K562 (cell line): ENCODE results near the gene PLEKHB1. TPM values are rescaled to one million over a fixed set of nuclear protein-coding genes. Genes with fewer than 3 reads are reported as not detected.

Experiments
- CREM ChIP-seq: IDR thresholded peaks from 2 replicates; pipeline ENCODE4 v1.6.1; 2014; ENCODE audit warnings: antibody characterized with exemption, low read depth
- CXXC5 ChIP-seq: fragments of 250-450 bp; sonication (Bioruptor Pico); IDR thresholded peaks from 2 replicates; pipeline ENCODE4 v1.8.0; 2022; ENCODE audit warnings: inconsistent platforms, mild to moderate bottlenecking, moderate library complexity
- FOXP1 ChIP-seq: sonication (generic); formaldehyde crosslinking; IDR thresholded peaks from 2 replicates; pipeline ENCODE4 v1.8.0; 2022; ENCODE audit warnings: mild to moderate bottlenecking, missing genetic modification reagents
- HNRNPL ChIP-seq: fragments of 200-400 bp; formaldehyde crosslinking; IDR thresholded peaks from 2 replicates; pipeline ENCODE4 v1.6.1; 2017; ENCODE audit warnings: low read depth, mild to moderate bottlenecking, low read length
- HNRNPLL ChIP-seq: fragments of 200-400 bp; formaldehyde crosslinking; IDR thresholded peaks from 2 replicates; pipeline ENCODE4 v1.6.1; 2017; ENCODE audit warnings: low read length, low read depth, mild to moderate bottlenecking; ENCODE audit not compliant: poor library complexity, severe bottlenecking
- JUND ChIP-seq, 2 experiments: IDR thresholded peaks; 2 replicates in 1 of 2; 3 replicates in 1 of 2; pipeline ENCODE4 v1.6.1; 2011; ENCODE audit warnings: borderline replicate concordance in 2 of 2, low read depth in 2 of 2, low read length in 2 of 2, improper control_type of control experiment in 1 of 2, missing biosample characterization in 1 of 2, missing genetic modification characterization in 1 of 2, missing genetic modification reagents in 1 of 2
- MAFF ChIP-seq: IDR thresholded peaks from 2 replicates; pipeline ENCODE4 v1.6.1; 2012; ENCODE audit warnings: low read length, improper control_type of control experiment
- NR2C2 ChIP-seq, 2 experiments: fragments of 200-800 bp in 1 of 2; sonication (Bioruptor generic) in 1 of 2; sonication (generic) in 1 of 2; formaldehyde crosslinking in 1 of 2; IDR thresholded peaks; 2 replicates each; pipeline versions ENCODE4 v1.6.1 to v1.8.0; 2016 to 2022; ENCODE audit warnings: mild to moderate bottlenecking in 1 of 2, missing compliant biosample characterization in 1 of 2, missing genetic modification characterization in 1 of 2, missing genetic modification reagents in 1 of 2
- PYGO2 ChIP-seq: fragments of 450-650 bp; IDR thresholded peaks from 2 replicates; pipeline ENCODE4 v1.6.1; 2016; ENCODE audit warnings: mild to moderate bottlenecking, missing genetic modification characterization, moderate library complexity, missing compliant biosample characterization
- RB1 ChIP-seq: fragments of 450-650 bp; IDR thresholded peaks from 2 replicates; pipeline ENCODE4 v1.6.1; 2017; ENCODE audit warnings: low read depth, mild to moderate bottlenecking
- SUPT5H ChIP-seq: fragments of 450-650 bp; IDR thresholded peaks from 2 replicates; pipeline ENCODE4 v1.6.1; 2016
- TEAD1 ChIP-seq, 2 experiments: fragments of 450-650 bp in 1 of 2; sonication (generic) in 1 of 2; formaldehyde crosslinking; IDR thresholded peaks; 2 replicates each; pipeline versions ENCODE4 v1.4.0 to v1.8.0; 2020 to 2022; ENCODE audit warnings: mild to moderate bottlenecking in 2 of 2, missing genetic modification reagents in 1 of 2
- YY1 ChIP-seq, 3 experiments: IDR thresholded peaks; 2 replicates each; pipeline ENCODE4 v1.6.1; 2011; ENCODE audit warnings: low read length in 2 of 3, mild to moderate bottlenecking in 2 of 3, moderate library complexity in 2 of 3, borderline replicate concordance in 1 of 3, control low read depth in 1 of 3, low read depth in 1 of 3; ENCODE audit not compliant: insufficient read depth in 3 of 3, insufficient replicate concordance in 2 of 3, control insufficient read depth in 1 of 3, insufficient read length in 1 of 3; ENCODE audit errors: extremely low read depth in 1 of 3
- ZC3H11A ChIP-seq: IDR thresholded peaks from 2 replicates; pipeline ENCODE4 v1.6.1; 2012; ENCODE audit warnings: low read depth, low read length, improper control_type of control experiment
- ZNF24 ChIP-seq: fragments of 450-650 bp; IDR thresholded peaks from 2 replicates; pipeline ENCODE4 v1.6.1; 2016
- ZNF253 ChIP-seq: fragments of 250-450 bp; sonication (Bioruptor Pico); conservative IDR thresholded peaks from 2 replicates; pipeline ENCODE4 v1.6.1; 2021; ENCODE audit warnings: mild to moderate bottlenecking
- ZNF668 ChIP-seq: fragments of 250-450 bp; sonication (Bioruptor Pico); IDR thresholded peaks from 2 replicates; pipeline ENCODE4 v1.8.0; 2022; ENCODE audit warnings: mild to moderate bottlenecking, inconsistent platforms
- ZNF830 ChIP-seq: fragments of 250-450 bp; sonication (Bioruptor Pico); IDR thresholded peaks from 2 replicates; pipeline ENCODE4 v1.5.0; 2021; ENCODE audit warnings: mild to moderate bottlenecking
- polyA plus RNA-seq, 8 experiments: library from polyadenylated mRNA; depleted of rRNA in 4 of 8; stranded (reverse) in 5 of 8; unstranded in 3 of 8; fragments of >200 nt; fragmentation: Nextera tagmentation in 2 of 8; fragmentation: Illumina TruSeq in 1 of 8; extraction: Ambion mirVana in 2 of 8; extraction: Trizol in 1 of 8; gene quantifications; 2 replicates each; pipeline versions ENCODE4 v1.2.1 to v1.2.3, GENCODE V29; 2011 to 2014; ENCODE audit warnings: inconsistent platforms in 1 of 8, missing spikeins in 1 of 8
- total RNA-seq, 7 experiments: library from RNA; depleted of rRNA in 6 of 7; stranded (reverse); fragments of >200 nt in 6 of 7; fragmentation: Illumina TruSeq in 2 of 7; extraction: Trizol in 2 of 7; gene quantifications; 2 replicates each; pipeline versions ENCODE4 v1.2.1 to v1.2.3, GENCODE V29; 2011 to 2021; ENCODE audit warnings: low replicate concordance in 1 of 7
- TF ChIP-seq, protein P1 (sequence below), 2 experiments: fragments of 450-650 bp in 1 of 2; sonication (generic) in 1 of 2; formaldehyde crosslinking in 1 of 2; IDR thresholded peaks in 1 of 2; conservative IDR thresholded peaks in 1 of 2; 2 replicates each; pipeline versions ENCODE4 v1.6.1 to v1.8.1; 2016 to 2023; ENCODE audit warnings: mild to moderate bottlenecking in 2 of 2, moderate library complexity in 2 of 2, inconsistent platforms in 1 of 2, missing genetic modification reagents in 1 of 2
- TF ChIP-seq, protein P2 (sequence below), 3 experiments: IDR thresholded peaks in 2 of 3; conservative IDR thresholded peaks in 1 of 3; 2 replicates each; pipeline ENCODE4 v1.5.1; 2011 to 2012; ENCODE audit warnings: low read length in 3 of 3, mild to moderate bottlenecking in 3 of 3, control low read depth in 2 of 3, improper control_type of control experiment in 1 of 3, inconsistent platforms in 1 of 3, low read depth in 1 of 3, mixed read lengths in 1 of 3, moderate library complexity in 1 of 3; ENCODE audit not compliant: insufficient read depth in 2 of 3
- TF ChIP-seq, protein P3 (sequence below): sonication (generic); formaldehyde crosslinking; IDR thresholded peaks from 2 replicates; pipeline ENCODE4 v1.8.0; 2022; ENCODE audit warnings: missing genetic modification reagents, mild to moderate bottlenecking, moderate library complexity, borderline replicate concordance

PLEKHB1 gene
- total and polyA plus RNA-seq, 9 of the 15 experiments (the other 6 are each of a cell fraction or from before 2014, with no cell fraction given): 0.07 to 0.62 (median 0.17) TPM; not detected in 2

GRCh38 chr11:73661035-73661628 is 14.8 kb downstream of the PLEKHB1 start (continued):
- TF ChIP-seq, protein P1, sequence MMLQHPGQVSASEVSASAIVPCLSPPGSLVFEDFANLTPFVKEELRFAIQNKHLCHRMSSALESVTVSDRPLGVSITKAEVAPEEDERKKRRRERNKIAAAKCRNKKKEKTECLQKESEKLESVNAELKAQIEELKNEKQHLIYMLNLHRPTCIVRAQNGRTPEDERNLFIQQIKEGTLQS (IDR thresholded peaks at IDR 0.05): no peak
- TF ChIP-seq, protein P1 (CRISPR knock-in tag; conservative IDR thresholded peaks at IDR 0.05): no peak
- TF ChIP-seq, protein P2, sequence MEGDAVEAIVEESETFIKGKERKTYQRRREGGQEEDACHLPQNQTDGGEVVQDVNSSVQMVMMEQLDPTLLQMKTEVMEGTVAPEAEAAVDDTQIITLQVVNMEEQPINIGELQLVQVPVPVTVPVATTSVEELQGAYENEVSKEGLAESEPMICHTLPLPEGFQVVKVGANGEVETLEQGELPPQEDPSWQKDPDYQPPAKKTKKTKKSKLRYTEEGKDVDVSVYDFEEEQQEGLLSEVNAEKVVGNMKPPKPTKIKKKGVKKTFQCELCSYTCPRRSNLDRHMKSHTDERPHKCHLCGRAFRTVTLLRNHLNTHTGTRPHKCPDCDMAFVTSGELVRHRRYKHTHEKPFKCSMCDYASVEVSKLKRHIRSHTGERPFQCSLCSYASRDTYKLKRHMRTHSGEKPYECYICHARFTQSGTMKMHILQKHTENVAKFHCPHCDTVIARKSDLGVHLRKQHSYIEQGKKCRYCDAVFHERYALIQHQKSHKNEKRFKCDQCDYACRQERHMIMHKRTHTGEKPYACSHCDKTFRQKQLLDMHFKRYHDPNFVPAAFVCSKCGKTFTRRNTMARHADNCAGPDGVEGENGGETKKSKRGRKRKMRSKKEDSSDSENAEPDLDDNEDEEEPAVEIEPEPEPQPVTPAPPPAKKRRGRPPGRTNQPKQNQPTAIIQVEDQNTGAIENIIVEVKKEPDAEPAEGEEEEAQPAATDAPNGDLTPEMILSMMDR (IDR thresholded peaks at IDR 0.05 in 2 of 3, conservative IDR thresholded peaks at IDR 0.05 in 1 of 3; ENCODE audit: insufficient read depth in 2 of 3, low read depth in 1 of 3, low read length in 3 of 3): peak; percentile 96 to 98 (median 97)
- TF ChIP-seq, protein P3, sequence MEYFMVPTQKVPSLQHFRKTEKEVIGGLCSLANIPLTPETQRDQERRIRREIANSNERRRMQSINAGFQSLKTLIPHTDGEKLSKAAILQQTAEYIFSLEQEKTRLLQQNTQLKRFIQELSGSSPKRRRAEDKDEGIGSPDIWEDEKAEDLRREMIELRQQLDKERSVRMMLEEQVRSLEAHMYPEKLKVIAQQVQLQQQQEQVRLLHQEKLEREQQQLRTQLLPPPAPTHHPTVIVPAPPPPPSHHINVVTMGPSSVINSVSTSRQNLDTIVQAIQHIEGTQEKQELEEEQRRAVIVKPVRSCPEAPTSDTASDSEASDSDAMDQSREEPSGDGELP: peak; percentile 56; the same call in 1 of the 2 replicates
- TF ChIP-seq MAFF (no peak), HNRNPL (no peak), HNRNPLL (peak; percentile 12), JUND (IDR thresholded peaks at IDR 0.05; ENCODE audit: borderline replicate concordance, low read depth, low read length) (0 out of 2 replicates have a peak, but pooled peaks have one; percentile 48), JUND (tag; IDR thresholded peaks at IDR 0.05; ENCODE audit: borderline replicate concordance, low read depth, low read length) (no peak), CXXC5 (CRISPR knock-in tag) (no peak), ZNF830 (CRISPR knock-in tag) (0 out of 2 replicates have a peak, but pooled peaks have one; percentile 29), ZNF668 (CRISPR knock-in tag) (no peak), RB1 (peak; percentile 61; the same call in 1 of the 2 replicates), YY1 (IDR thresholded peaks at IDR 0.05; ENCODE audit: borderline replicate concordance in 1 of 3, control insufficient read depth in 1 of 3, extremely low read depth in 1 of 3, insufficient read depth in 3 of 3, insufficient read length in 1 of 3, insufficient replicate concordance in 2 of 3, low read depth in 1 of 3, low read length in 2 of 3) (peak in 2 of 3 experiments; percentile 27 to 39), PYGO2 (tag) (no peak), CREM (0 out of 2 replicates have a peak, but pooled peaks have one; percentile 15), FOXP1 (CRISPR knock-in tag) (peak; percentile 56; the same call in 1 of the 2 replicates), NR2C2 (CRISPR knock-in tag; IDR thresholded peaks at IDR 0.05) (peak; percentile 7; the same call in 1 of the 2 replicates), NR2C2 (tag; IDR thresholded peaks at IDR 0.05) (no peak), TEAD1 (CRISPR knock-in tag; IDR thresholded peaks at IDR 0.05) (peak in 1 of 2 experiments; percentile 75; a peak in 1 of 4 replicates), SUPT5H (no peak), ZC3H11A (0 out of 2 replicates have a peak, but pooled peaks have one; percentile 53), ZNF253 (CRISPR knock-in tag) (no peak), ZNF24 (peak; percentile 28; the same call in 1 of the 2 replicates)
